Natural killer cell (primary cell): ENCODE results near the gene NECTIN2. TPM values are rescaled to one million over a fixed set of nuclear protein-coding genes. Genes with fewer than 3 reads are reported as not detected.

ENCODE experiments used
- ATAC-seq, 3 donors: fragments of 150-1000 bp in 2 of 3; fragments of 200-7000 bp in 1 of 3; cut with Tn5 transposase; 1 replicate in 1 of 3; 2 replicates in 2 of 3; pipeline ENCODE4 v1.10.0; 2021; ENCODE audit warnings: mild to moderate bottlenecking in 2 of 3, moderate library complexity in 2 of 3
- DNase-seq, 2 donors: peaks; one replicate each; pipeline versions ENCODE4 v3.0.0 to v3.0.0-alpha.2; 2013 to 2021; ENCODE audit warnings: mixed read lengths in 1 of 2
- H3K27ac ChIP-seq: one replicate; pipeline ENCODE4 v1.5.1; 2013; ENCODE audit warnings: mild to moderate bottlenecking, low read length
- H3K27me3 ChIP-seq: one replicate; pipeline ENCODE4 v1.6.1; 2013; ENCODE audit warnings: low read length; ENCODE audit not compliant: control insufficient read depth, insufficient read depth
- H3K36me3 ChIP-seq: one replicate; pipeline ENCODE4 v1.6.1; 2013; ENCODE audit warnings: low read length; ENCODE audit not compliant: control insufficient read depth, insufficient read depth
- H3K4me1 ChIP-seq: one replicate; pipeline ENCODE4 v1.6.1; 2013; ENCODE audit warnings: low read length; ENCODE audit not compliant: control insufficient read depth, insufficient read depth
- H3K4me3 ChIP-seq: one replicate; pipeline ENCODE4 v1.5.1; 2013; ENCODE audit warnings: low read length
- H3K9me3 ChIP-seq: one replicate; pipeline ENCODE4 v1.6.1; 2013; ENCODE audit warnings: low read length; ENCODE audit not compliant: control insufficient read depth, insufficient read depth
- H3K27ac Mint-ChIP-seq, 2 donors: one replicate each; pipeline ENCODE4 v1.8.0; 2022; ENCODE audit warnings: mild to moderate bottlenecking in 2 of 2, mixed read lengths in 2 of 2, moderate library complexity in 1 of 2
- H3K27me3 Mint-ChIP-seq, 2 donors: one replicate each; pipeline ENCODE4 v1.8.0; 2022; ENCODE audit warnings: low read depth in 2 of 2, mixed read lengths in 2 of 2
- H3K36me3 Mint-ChIP-seq: one replicate; pipeline ENCODE4 v1.8.0; 2022; ENCODE audit warnings: mixed read lengths
- H3K4me1 Mint-ChIP-seq, 2 donors: one replicate each; pipeline ENCODE4 v1.8.0; 2022; ENCODE audit warnings: mixed read lengths in 2 of 2
- H3K4me3 Mint-ChIP-seq: one replicate; pipeline ENCODE4 v1.8.0; 2022; ENCODE audit warnings: mild to moderate bottlenecking, moderate library complexity, mixed read lengths
- H3K9me3 Mint-ChIP-seq, 2 donors: one replicate each; pipeline ENCODE4 v1.8.0; 2022; ENCODE audit warnings: mixed read lengths in 2 of 2
- WGBS: methylation state at CpG from one replicate; pipeline ENCODE4 v1.1.7; 2013; ENCODE audit warnings: missing lambda C conversion rate; ENCODE audit not compliant: insufficient coverage; 5-methylcytosine and 5-hydroxymethylcytosine counted together
- intact Hi-C: fragments of 100-400 bp; cut with micrococcal nuclease; formaldehyde crosslinking; loops from one replicate; pipeline ENCODE4 v1.14.2; 2022
- total RNA-seq, 4 donors: library from RNA; stranded (reverse); fragments of 120-200 nt in 1 of 4; gene quantifications; one replicate each; pipeline versions ENCODE4 v1.2.3 to v1.2.4, GENCODE V29; 2013 to 2022
- TF ChIP-seq, protein P1 (sequence below): fragments of 200-600 bp; IDR thresholded peaks from one replicate; pipeline ENCODE4 v1.8.0; 2022; ENCODE audit warnings: antibody characterized with exemption

NECTIN2 gene
- total RNA-seq, 3 donors from 2014 or later (not counting 1 experiment from before 2014, with no cell fraction given) = 1.6 to 10.3 (median 2.7) TPM

DNA sequence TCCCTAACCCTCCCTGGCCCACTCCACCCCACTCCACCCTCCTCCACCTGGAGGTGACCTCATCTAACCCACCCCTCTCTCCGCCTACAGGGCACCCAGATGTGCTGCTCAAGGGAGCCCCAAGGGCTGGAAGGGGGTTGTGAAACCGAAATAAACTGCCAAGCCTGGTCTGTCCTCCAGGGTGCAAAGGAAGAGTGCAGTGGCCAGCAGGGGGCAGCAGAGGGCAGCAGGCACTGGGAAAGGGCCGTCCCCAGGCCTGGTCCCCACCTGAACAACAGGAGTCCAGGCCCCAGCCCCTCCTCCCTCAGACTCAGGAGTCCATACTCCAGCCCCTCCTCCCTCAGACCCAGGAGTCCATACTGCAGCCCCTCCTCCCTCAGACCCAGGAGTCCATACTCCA lies 45.6 kb upstream of the NECTIN2 start:
- no peaks in the 10 kb centered on the region for H3K9me3 ChIP-seq
- WGBS = 0% methylated on average over 3 of the region's 3 CpGs
- H3K4me3 ChIP-seq = no peak overlapping the region
- no peaks in the 10 kb centered on the region for H3K27me3 ChIP-seq
- DNase-seq = peak; percentile 83 to 87
- H3K27ac Mint-ChIP-seq = no peak overlapping the region
- no peak overlapping the region for H3K27ac ChIP-seq
- H3K9me3 Mint-ChIP-seq = no peaks in the 10 kb centered on the region
- H3K4me1 ChIP-seq = peaks cover 5% of the 10 kb centered on the region
- H3K36me3 Mint-ChIP-seq = no peaks in the 10 kb centered on the region
- ATAC-seq = peak; percentile 93 to 99 (median 99)
- H3K27me3 Mint-ChIP-seq = peaks cover 0 to 2% of the 10 kb centered on the region in 2 donors
- H3K4me1 Mint-ChIP-seq = no peaks in the 10 kb centered on the region
- no peaks in the 10 kb centered on the region for H3K36me3 ChIP-seq
- TF ChIP-seq, protein P1, sequence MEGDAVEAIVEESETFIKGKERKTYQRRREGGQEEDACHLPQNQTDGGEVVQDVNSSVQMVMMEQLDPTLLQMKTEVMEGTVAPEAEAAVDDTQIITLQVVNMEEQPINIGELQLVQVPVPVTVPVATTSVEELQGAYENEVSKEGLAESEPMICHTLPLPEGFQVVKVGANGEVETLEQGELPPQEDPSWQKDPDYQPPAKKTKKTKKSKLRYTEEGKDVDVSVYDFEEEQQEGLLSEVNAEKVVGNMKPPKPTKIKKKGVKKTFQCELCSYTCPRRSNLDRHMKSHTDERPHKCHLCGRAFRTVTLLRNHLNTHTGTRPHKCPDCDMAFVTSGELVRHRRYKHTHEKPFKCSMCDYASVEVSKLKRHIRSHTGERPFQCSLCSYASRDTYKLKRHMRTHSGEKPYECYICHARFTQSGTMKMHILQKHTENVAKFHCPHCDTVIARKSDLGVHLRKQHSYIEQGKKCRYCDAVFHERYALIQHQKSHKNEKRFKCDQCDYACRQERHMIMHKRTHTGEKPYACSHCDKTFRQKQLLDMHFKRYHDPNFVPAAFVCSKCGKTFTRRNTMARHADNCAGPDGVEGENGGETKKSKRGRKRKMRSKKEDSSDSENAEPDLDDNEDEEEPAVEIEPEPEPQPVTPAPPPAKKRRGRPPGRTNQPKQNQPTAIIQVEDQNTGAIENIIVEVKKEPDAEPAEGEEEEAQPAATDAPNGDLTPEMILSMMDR = peak; percentile 73
- intact Hi-C loops = loop anchor here (1.0 to 10.0 kb wide), 3 partner anchors 45 to 537 kb away; no protein-coding TSS in a partner anchor
- no peak overlapping the region for H3K4me3 Mint-ChIP-seq

DNA sequence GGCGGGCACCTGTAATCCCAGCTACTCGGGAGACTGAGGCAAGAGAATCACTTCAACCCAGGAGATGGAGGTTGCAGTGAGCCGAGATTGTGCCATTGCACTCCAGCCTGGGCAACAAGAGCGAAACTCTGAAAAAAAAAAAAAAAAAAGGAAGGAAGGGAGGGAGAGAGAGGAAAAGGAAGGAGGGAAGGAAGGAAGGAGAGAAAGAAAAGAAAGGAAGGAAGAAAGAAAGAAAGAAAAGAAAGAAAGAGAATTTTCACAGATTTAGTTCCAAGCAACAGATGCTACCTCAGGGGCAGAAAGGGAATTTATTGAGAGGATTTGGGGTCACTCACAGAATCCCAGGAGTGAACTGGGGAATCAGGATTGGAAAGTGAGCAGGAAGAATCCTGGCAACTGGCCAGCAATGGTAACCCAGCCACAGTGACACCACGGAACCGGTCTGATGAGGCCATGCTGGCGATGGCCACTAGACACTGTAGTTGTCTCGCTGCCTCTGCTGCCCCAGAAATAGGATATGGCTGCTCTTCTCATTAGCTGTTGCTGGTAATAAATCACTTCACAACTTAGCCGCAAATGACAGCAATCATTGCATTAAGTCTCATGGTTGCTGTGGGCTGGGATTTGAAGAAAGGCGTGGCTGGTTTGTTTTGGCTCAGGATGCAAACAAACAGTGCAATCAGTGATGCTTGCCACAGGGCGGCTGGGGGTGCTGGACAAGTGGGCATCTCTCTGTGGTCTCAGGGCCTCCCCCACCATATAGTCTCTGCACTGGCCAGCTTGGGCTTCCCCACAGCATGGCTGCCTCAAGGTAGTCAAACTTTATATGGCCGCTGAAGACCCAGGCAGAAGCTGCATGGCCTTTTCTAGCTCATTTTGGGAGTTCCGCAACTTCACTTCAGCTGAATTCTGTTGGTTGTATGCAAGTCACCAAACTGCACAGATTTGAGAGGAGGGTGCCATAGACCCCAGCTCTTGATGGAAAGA lies 42.4 kb upstream of the NECTIN2 start:
- ATAC-seq = no peak
- WGBS = 87% methylated on average over 13 of the region's 13 CpGs
- Histone ChIP-seq H3K36me3 (no peaks in the 10 kb centered on the region), H3K27me3 (peaks cover 2% of the 10 kb centered on the region), H3K9me3 (no peaks in the 10 kb centered on the region), H3K27ac (no peak overlapping the region), H3K4me3 (no peak overlapping the region), H3K4me1 (peaks cover 9% of the 10 kb centered on the region)
- Mint-ChIP-seq H3K9me3 (no peaks in the 10 kb centered on the region), H3K27me3 (peaks cover 0 to 10% of the 10 kb centered on the region in 2 donors), H3K36me3 (no peaks in the 10 kb centered on the region), H3K27ac (no peak overlapping the region), H3K4me1 (peaks cover 0 to 3% of the 10 kb centered on the region in 2 donors), H3K4me3 (no peak overlapping the region)
- intact Hi-C loops = loop anchor here (5.0 to 10.0 kb wide), 2 partner anchors 251 to 534 kb away; no protein-coding TSS in a partner anchor
- TF ChIP-seq, protein P1 = no peak
- no peak for DNase-seq

DNA sequence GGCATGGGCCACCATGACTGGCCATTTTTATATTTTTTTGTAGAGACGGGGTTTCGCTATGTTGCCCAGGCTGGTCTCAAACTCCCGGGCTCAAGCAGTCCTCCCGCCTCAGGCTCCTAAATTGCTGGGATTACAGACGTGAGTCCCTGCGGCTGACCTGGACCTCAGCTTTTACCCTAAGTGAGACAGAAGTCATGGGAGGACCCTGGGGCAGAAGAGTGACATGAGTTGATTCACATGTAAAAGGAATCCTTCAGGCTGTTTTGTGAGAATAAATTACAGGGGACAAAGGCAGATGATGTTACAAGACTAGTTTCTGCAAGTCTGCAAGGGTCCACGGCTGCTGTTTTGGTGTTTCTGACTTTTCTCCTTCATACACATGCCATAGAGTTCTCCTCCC lies 39.8 kb upstream of the NECTIN2 start:
- peaks cover 11% of the 10 kb centered on the region for H3K4me1 ChIP-seq
- no peaks in the 10 kb centered on the region for H3K36me3 ChIP-seq
- TF ChIP-seq, protein P1 = no peak
- H3K27me3 ChIP-seq = peaks cover 8% of the 10 kb centered on the region
- peaks cover 0 to 10% of the 10 kb centered on the region in 2 donors for H3K27me3 Mint-ChIP-seq
- H3K4me3 Mint-ChIP-seq = no peak overlapping the region
- H3K9me3 ChIP-seq = no peaks in the 10 kb centered on the region
- H3K27ac ChIP-seq = no peak overlapping the region
- H3K4me3 ChIP-seq = no peak overlapping the region
- no peak overlapping the region for H3K27ac Mint-ChIP-seq
- ATAC-seq = no peak
- intact Hi-C loops = loop anchor here (10.0 kb wide), 1 partner anchor 249 kb away; no protein-coding TSS in a partner anchor
- no peaks in the 10 kb centered on the region for H3K36me3 Mint-ChIP-seq
- H3K9me3 Mint-ChIP-seq = no peaks in the 10 kb centered on the region
- 90% methylated on average over 7 of the region's 7 CpGs for WGBS
- DNase-seq = no peak
- peaks cover 0 to 3% of the 10 kb centered on the region in 2 donors for H3K4me1 Mint-ChIP-seq
